ENCODE measurements around the gene SRPK3.

DNA sequence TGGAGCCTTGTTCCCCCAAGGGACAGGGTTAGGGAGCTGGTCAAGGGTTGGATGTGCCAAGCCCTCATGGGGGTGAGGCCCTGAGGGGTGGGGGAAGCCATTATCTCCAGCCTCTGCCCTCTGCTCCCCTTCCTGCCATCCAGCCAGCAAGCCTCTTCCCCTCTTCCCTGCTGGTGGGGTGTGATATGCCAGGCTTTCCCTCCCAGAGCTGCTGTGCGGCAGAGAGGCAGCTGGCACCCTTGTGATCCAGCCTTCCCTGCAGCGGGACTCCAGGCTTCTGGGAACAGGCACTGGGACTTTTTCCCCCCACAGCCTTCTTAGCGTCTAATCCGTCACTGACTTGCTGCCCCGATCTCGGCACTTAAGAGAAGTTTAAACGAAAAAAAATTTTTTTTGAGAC, 19.9 kb downstream of the SRPK3 start:
- TF ChIP-seq, protein P1, sequence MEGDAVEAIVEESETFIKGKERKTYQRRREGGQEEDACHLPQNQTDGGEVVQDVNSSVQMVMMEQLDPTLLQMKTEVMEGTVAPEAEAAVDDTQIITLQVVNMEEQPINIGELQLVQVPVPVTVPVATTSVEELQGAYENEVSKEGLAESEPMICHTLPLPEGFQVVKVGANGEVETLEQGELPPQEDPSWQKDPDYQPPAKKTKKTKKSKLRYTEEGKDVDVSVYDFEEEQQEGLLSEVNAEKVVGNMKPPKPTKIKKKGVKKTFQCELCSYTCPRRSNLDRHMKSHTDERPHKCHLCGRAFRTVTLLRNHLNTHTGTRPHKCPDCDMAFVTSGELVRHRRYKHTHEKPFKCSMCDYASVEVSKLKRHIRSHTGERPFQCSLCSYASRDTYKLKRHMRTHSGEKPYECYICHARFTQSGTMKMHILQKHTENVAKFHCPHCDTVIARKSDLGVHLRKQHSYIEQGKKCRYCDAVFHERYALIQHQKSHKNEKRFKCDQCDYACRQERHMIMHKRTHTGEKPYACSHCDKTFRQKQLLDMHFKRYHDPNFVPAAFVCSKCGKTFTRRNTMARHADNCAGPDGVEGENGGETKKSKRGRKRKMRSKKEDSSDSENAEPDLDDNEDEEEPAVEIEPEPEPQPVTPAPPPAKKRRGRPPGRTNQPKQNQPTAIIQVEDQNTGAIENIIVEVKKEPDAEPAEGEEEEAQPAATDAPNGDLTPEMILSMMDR (IDR thresholded peaks at IDR 0.05; ENCODE audit: low read length), result no peak
- TF ChIP-seq EZH2 (IDR thresholded peaks at IDR 0.05; ENCODE audit: borderline replicate concordance, low read length), result no peak
